ENCODE measurements around the gene SCUBE1. TPM values are rescaled to one million over a fixed set of nuclear protein-coding genes. Genes with fewer than 3 reads are reported as not detected.
"Not testable (repeated sequence)": the region's sequence is repeated elsewhere in the genome, so short reads cannot be mapped to it uniquely, and the experiment has no call there.

Gene SCUBE1
- total and polyA plus RNA-seq, 8 donors, result 0.04 to 0.41 (median 0.12) TPM; not detected in 3

- no peaks in the 10 kb centered on the region for H3K36me3 ChIP-seq
- TF ChIP-seq CTCF (IDR thresholded peaks at IDR 0.05), result no peak
- no peak overlapping the region for H3K4me3 ChIP-seq
- no peak overlapping the region for H3K27ac ChIP-seq
- H3K27me3 ChIP-seq, result no peaks in the 10 kb centered on the region
- FAIRE-seq (no peak), ATAC-seq (peak in 1 of 4 donors; percentile 84), DNase-seq (peak in 1 of 6 donors; percentile 21)
- intact Hi-C loops (cut with DNase I), result no loop called here
- H3K4me1 ChIP-seq, result no peaks in the 10 kb centered on the region
- WGBS, 2 donors, result 76 to 84% methylated on average over 6 of the region's 6 CpGs
- H3K9me3 ChIP-seq, result no peaks in the 10 kb centered on the region
Observed at GRCh38 chr22:43365715-43366440, 22.7 kb upstream of the SCUBE1 start.

GRCh38 chr22:43364169-43364435, 20.9 kb upstream of the SCUBE1 start:
- no peaks in the 10 kb centered on the region for H3K36me3 ChIP-seq
- H3K27ac ChIP-seq, result no peak overlapping the region
- no peaks in the 10 kb centered on the region for H3K4me1 ChIP-seq
- TF ChIP-seq CTCF (IDR thresholded peaks at IDR 0.05), result no peak
- ATAC-seq, result no peak
- DNase-seq, result peak in 1 of 6 donors; percentile 17
- no peaks in the 10 kb centered on the region for H3K9me3 ChIP-seq
- no peak overlapping the region for H3K4me3 ChIP-seq
- H3K27me3 ChIP-seq, result no peaks in the 10 kb centered on the region
- no peak for FAIRE-seq
- intact Hi-C loops (cut with DNase I), result no loop called here
- WGBS, 2 donors, result 76 to 80% methylated on average over 8 of the region's 8 CpGs

GRCh38 chr22:43363315-43364168, 20.4 kb upstream of the SCUBE1 start:
- Histone ChIP-seq H3K27ac (no peak overlapping the region), H3K4me3 (no peak overlapping the region), H3K36me3 (no peaks in the 10 kb centered on the region), H3K4me1 (no peaks in the 10 kb centered on the region), H3K9me3 (no peaks in the 10 kb centered on the region), H3K27me3 (no peaks in the 10 kb centered on the region)
- TF ChIP-seq CTCF (IDR thresholded peaks at IDR 0.05), result no peak
- no peak for DNase-seq
- no peak for FAIRE-seq
- intact Hi-C loops (cut with DNase I), result no loop called here
- ATAC-seq, result no peak
- WGBS, 2 donors, result 67 to 78% methylated on average over 27 of the region's 27 CpGs

- Histone ChIP-seq H3K27me3 (no peaks in the 10 kb centered on the region), H3K4me1 (no peaks in the 10 kb centered on the region), H3K27ac (no peak overlapping the region), H3K9me3 (no peaks in the 10 kb centered on the region), H3K4me3 (no peak overlapping the region), H3K36me3 (no peaks in the 10 kb centered on the region)
- ATAC-seq, result no peak
- no peak for TF ChIP-seq CTCF (IDR thresholded peaks at IDR 0.05)
- DNase-seq, result peak in 1 of 6 donors; percentile 29
- FAIRE-seq, result no peak
- intact Hi-C loops (cut with DNase I), result no loop called here
- WGBS, 2 donors, result 77 to 89% methylated on average over 9 of the region's 9 CpGs
Observed at GRCh38 chr22:43360576-43360975, 17.4 kb upstream of the SCUBE1 start.

GRCh38 chr22:43356881-43357280, 13.7 kb upstream of the SCUBE1 start:
- Histone ChIP-seq H3K27ac (no peak overlapping the region), H3K36me3 (no peaks in the 10 kb centered on the region), H3K9me3 (no peaks in the 10 kb centered on the region), H3K4me3 (no peak overlapping the region), H3K27me3 (no peaks in the 10 kb centered on the region), H3K4me1 (no peaks in the 10 kb centered on the region)
- DNase-seq (no peak), ATAC-seq (no peak), FAIRE-seq (no peak)
- WGBS, 2 donors, result 87 to 90% methylated on average over 11 of the region's 11 CpGs
- intact Hi-C loops (cut with DNase I), result no loop called here
- TF ChIP-seq CTCF (IDR thresholded peaks at IDR 0.05), result no peak

- 81 to 91% methylated on average over 10 of the region's 10 CpGs for WGBS, 2 donors
- DNase-seq; H3K4me1 ChIP-seq; H3K27me3 ChIP-seq; H3K4me3 ChIP-seq; FAIRE-seq; H3K9me3 ChIP-seq; H3K36me3 ChIP-seq; H3K27ac ChIP-seq; intact Hi-C loops (cut with DNase I); ATAC-seq: not testable (repeated sequence)
Observed at GRCh38 chr22:43355688-43356087, 12.5 kb upstream of the SCUBE1 start.

Measured in pancreas (tissue), 10 donors.